ENCODE data around the gene RNF125. TPM values are rescaled to one million over a fixed set of nuclear protein-coding genes. Genes with fewer than 3 reads are reported as not detected.

Gene RNF125
- total and polyA plus RNA-seq, 9 of the 15 experiments (the other 6 are each of a cell fraction or from before 2014, with no cell fraction given) = 0.01 to 0.29 (median 0.07) TPM; not detected in 1

DNA sequence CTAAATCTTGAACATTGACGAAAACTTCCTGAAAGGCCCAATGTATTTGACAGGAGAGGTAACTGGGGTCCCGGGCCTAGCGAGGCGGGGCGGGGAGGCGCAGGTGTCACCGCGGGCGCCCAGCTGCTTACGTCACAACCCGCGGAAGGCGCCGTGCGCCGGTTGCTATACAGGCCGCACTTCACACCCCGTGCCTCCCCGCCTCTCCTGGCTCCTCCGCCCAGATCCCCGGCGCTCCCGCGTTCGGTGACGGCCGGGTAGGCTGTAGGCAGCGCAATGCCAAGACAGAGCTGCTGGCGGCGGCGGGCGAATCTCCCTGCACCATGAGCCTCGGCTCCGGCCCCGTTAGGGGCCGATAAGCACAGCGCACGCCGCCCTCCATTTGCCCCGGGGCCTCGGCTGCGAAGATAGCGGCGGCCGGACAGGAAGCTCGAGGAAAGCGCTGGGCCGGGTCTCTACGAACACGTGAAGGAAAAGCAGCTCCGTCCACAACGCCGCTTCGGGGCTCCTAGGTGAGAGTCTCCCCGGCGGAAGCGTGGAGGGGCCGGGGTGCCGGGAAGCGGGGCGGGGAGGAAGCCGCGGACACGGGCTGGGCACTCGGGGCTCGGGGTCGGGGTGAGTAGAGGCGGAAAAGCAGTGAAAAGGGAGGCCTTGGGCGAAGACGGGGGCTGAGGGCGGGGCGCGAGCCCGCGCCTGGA is 73.2 kb downstream of the RNF125 start, which contains the start of gene RNF138 (continued):
- no peak; a peak in 1 of 4 replicates for TF ChIP-seq NONO (IDR thresholded peaks at IDR 0.05; ENCODE audit: low read depth in 2 of 2, low read length in 1 of 2)
- no peak for TF ChIP-seq PURB (CRISPR knock-in tag; IDR thresholded peaks at IDR 0.05; ENCODE audit: low read depth)
- peak; percentile 76 for TF ChIP-seq ELF1 (tag; IDR thresholded peaks at IDR 0.05)
- TF ChIP-seq, protein P1, sequence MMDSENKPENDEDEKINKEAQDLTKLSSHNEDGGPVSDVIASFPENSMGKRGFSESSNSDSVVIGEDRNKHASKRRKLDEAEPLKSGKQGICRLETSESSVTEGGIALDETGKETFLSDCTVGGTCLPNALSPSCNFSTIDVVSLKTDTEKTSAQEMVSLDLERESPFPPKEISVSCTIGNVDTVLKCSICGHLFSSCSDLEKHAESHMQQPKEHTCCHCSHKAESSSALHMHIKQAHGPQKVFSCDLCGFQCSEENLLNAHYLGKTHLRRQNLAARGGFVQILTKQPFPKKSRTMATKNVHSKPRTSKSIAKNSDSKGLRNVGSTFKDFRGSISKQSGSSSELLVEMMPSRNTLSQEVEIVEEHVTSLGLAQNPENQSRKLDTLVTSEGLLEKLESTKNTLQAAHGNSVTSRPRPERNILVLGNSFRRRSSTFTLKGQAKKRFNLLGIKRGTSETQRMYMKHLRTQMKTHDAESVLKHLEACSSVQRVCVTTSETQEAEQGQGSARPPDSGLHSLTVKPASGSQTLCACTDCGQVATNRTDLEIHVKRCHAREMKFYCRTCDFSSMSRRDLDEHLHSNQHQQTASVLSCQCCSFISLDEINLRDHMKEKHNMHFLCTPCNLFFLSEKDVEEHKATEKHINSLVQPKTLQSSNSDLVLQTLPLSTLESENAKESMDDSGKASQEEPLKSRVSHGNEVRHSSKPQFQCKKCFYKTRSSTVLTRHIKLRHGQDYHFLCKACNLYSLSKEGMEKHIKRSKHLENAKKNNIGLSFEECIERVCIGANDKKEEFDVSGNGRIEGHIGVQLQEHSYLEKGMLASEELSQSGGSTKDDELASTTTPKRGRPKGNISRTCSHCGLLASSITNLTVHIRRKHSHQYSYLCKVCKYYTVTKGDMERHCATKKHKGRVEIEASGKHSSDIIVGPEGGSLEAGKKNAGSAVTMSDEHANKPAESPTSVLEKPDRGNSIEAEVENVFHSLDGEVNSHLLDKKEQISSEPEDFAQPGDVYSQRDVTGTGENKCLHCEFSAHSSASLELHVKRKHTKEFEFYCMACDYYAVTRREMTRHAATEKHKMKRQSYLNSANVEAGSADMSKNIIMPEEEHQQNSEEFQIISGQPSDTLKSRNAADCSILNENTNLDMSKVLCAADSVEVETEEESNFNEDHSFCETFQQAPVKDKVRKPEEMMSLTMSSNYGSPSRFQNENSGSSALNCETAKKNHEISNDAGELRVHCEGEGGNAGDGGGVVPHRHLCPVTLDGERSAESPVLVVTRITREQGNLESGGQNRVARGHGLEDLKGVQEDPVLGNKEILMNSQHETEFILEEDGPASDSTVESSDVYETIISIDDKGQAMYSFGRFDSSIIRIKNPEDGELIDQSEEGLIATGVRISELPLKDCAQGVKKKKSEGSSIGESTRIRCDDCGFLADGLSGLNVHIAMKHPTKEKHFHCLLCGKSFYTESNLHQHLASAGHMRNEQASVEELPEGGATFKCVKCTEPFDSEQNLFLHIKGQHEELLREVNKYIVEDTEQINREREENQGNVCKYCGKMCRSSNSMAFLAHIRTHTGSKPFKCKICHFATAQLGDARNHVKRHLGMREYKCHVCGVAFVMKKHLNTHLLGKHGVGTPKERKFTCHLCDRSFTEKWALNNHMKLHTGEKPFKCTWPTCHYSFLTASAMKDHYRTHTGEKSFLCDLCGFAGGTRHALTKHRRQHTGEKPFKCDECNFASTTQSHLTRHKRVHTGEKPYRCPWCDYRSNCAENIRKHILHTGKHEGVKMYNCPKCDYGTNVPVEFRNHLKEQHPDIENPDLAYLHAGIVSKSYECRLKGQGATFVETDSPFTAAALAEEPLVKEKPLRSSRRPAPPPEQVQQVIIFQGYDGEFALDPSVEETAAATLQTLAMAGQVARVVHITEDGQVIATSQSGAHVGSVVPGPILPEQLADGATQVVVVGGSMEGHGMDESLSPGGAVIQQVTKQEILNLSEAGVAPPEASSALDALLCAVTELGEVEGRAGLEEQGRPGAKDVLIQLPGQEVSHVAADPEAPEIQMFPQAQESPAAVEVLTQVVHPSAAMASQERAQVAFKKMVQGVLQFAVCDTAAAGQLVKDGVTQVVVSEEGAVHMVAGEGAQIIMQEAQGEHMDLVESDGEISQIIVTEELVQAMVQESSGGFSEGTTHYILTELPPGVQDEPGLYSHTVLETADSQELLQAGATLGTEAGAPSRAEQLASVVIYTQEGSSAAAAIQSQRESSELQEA (IDR thresholded peaks at IDR 0.05; ENCODE audit: low read depth) = no peak
- TF ChIP-seq, protein P2, sequence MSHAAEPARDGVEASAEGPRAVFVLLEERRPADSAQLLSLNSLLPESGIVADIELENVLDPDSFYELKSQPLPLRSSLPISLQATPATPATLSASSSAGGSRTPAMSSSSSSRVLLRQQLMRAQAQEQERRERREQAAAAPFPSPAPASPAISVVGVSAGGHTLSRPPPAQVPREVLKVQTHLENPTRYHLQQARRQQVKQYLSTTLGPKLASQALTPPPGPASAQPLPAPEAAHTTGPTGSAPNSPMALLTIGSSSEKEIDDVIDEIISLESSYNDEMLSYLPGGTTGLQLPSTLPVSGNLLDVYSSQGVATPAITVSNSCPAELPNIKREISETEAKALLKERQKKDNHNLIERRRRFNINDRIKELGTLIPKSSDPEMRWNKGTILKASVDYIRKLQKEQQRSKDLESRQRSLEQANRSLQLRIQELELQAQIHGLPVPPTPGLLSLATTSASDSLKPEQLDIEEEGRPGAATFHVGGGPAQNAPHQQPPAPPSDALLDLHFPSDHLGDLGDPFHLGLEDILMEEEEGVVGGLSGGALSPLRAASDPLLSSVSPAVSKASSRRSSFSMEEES (CRISPR knock-in tag; IDR thresholded peaks at IDR 0.05) = no peak
- no peak for TF ChIP-seq MECOM (CRISPR knock-in tag; IDR thresholded peaks at IDR 0.05)
- no peak for TF ChIP-seq ZNF174 (CRISPR knock-in tag; IDR thresholded peaks at IDR 0.05)
- TF ChIP-seq, protein P3, sequence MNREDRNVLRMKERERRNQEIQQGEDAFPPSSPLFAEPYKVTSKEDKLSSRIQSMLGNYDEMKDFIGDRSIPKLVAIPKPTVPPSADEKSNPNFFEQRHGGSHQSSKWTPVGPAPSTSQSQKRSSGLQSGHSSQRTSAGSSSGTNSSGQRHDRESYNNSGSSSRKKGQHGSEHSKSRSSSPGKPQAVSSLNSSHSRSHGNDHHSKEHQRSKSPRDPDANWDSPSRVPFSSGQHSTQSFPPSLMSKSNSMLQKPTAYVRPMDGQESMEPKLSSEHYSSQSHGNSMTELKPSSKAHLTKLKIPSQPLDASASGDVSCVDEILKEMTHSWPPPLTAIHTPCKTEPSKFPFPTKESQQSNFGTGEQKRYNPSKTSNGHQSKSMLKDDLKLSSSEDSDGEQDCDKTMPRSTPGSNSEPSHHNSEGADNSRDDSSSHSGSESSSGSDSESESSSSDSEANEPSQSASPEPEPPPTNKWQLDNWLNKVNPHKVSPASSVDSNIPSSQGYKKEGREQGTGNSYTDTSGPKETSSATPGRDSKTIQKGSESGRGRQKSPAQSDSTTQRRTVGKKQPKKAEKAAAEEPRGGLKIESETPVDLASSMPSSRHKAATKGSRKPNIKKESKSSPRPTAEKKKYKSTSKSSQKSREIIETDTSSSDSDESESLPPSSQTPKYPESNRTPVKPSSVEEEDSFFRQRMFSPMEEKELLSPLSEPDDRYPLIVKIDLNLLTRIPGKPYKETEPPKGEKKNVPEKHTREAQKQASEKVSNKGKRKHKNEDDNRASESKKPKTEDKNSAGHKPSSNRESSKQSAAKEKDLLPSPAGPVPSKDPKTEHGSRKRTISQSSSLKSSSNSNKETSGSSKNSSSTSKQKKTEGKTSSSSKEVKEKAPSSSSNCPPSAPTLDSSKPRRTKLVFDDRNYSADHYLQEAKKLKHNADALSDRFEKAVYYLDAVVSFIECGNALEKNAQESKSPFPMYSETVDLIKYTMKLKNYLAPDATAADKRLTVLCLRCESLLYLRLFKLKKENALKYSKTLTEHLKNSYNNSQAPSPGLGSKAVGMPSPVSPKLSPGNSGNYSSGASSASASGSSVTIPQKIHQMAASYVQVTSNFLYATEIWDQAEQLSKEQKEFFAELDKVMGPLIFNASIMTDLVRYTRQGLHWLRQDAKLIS (CRISPR knock-in tag; IDR thresholded peaks at IDR 0.05) = peak; percentile 45; the same call in 1 of the 2 replicates
- no peak for TF ChIP-seq SMARCE1 (IDR thresholded peaks at IDR 0.05)
- peak; percentile 92 for TF ChIP-seq EP400 (IDR thresholded peaks at IDR 0.05)
- TF ChIP-seq SOX6 (IDR thresholded peaks at IDR 0.05) = peak; percentile 28; the same call in 1 of the 2 replicates
- peak; percentile 66; the same call in 1 of the 2 replicates for TF ChIP-seq GATA2 (CRISPR knock-in tag; IDR thresholded peaks at IDR 0.05)
- no peak for TF ChIP-seq ZBED1 (IDR thresholded peaks at IDR 0.05)
- peak; percentile 84 for TF ChIP-seq SMAD1 (IDR thresholded peaks at IDR 0.05; ENCODE audit: low read depth, low read length, partially characterized antibody)
- TF ChIP-seq POLR2AphosphoS2 (IDR thresholded peaks at IDR 0.05; ENCODE audit: low read length) = no peak
